Astrocyte (in vitro differentiated cells and primary cell): Measurements from ENCODE around the gene PGD. TPM values are rescaled to one million over a fixed set of nuclear protein-coding genes. Genes with fewer than 3 reads are reported as not detected.
A peak's percentile ranks its signal among the peaks of the same experiment; 100 is the strongest.
"Not testable (repeated sequence)": the region's sequence is repeated elsewhere in the genome, so short reads cannot be mapped to it uniquely, and the experiment has no call there.

Experiments used
- DNase-seq: peaks from one replicate; pipeline ENCODE4 v3.0.0-alpha.2; 2010; ENCODE audit warnings: low read depth
- FAIRE-seq: peaks from 2 replicates; lab custom pipeline; 2011; peaks lifted over from hg19 to GRCh38; lab: Jason Lieb, UNC
- H2AFZ ChIP-seq: 2 replicates; pipeline ENCODE4 v1.6.0; 2012; ENCODE audit warnings: low read depth, low read length, inconsistent platforms
- H3K27ac ChIP-seq: 2 replicates; pipeline ENCODE4 v1.5.1; 2011; ENCODE audit warnings: low read depth, low read length, inconsistent platforms
- H3K27me3 ChIP-seq: 2 replicates; pipeline ENCODE4 v1.6.0; 2011; ENCODE audit warnings: low read length, inconsistent platforms; ENCODE audit not compliant: insufficient read depth
- H3K36me3 ChIP-seq: 2 replicates; pipeline ENCODE4 v1.5.1; 2011; ENCODE audit warnings: low read length, inconsistent platforms; ENCODE audit not compliant: insufficient read depth
- H3K4me1 ChIP-seq: 2 replicates; pipeline ENCODE4 v1.5.1; 2011; ENCODE audit warnings: low read length, inconsistent platforms; ENCODE audit not compliant: insufficient read depth
- H3K4me2 ChIP-seq: 2 replicates; pipeline ENCODE4 v1.6.0; 2012; ENCODE audit warnings: low read length, inconsistent platforms
- H3K4me3 ChIP-seq: 2 replicates; pipeline ENCODE4 v1.5.1; 2011; ENCODE audit warnings: low read depth, mild to moderate bottlenecking, low read length, inconsistent platforms; ENCODE audit not compliant: insufficient read depth
- H3K79me2 ChIP-seq: 2 replicates; pipeline ENCODE4 v1.6.0; 2012; ENCODE audit warnings: mild to moderate bottlenecking, low read length, inconsistent platforms; ENCODE audit not compliant: insufficient read depth
- H3K9ac ChIP-seq: 2 replicates; pipeline ENCODE4 v1.6.0; 2012; ENCODE audit warnings: mild to moderate bottlenecking, low read length, inconsistent platforms
- H3K9me3 ChIP-seq: 2 replicates; pipeline ENCODE4 v1.5.1; 2012; ENCODE audit warnings: low read depth, mild to moderate bottlenecking, low read length, inconsistent platforms; ENCODE audit not compliant: insufficient read depth
- H4K20me1 ChIP-seq: 2 replicates; pipeline ENCODE4 v1.6.0; 2012; ENCODE audit warnings: low read length, inconsistent platforms; ENCODE audit not compliant: insufficient read depth
- H3K27ac Mint-ChIP-seq: one replicate; pipeline ENCODE4 v1.8.0; 2021; ENCODE audit warnings: mild to moderate bottlenecking, mixed read lengths; ENCODE audit not compliant: unreplicated experiment
- H3K27me3 Mint-ChIP-seq: one replicate; pipeline ENCODE4 v1.8.0; 2021; ENCODE audit warnings: low read depth, mixed read lengths; ENCODE audit not compliant: unreplicated experiment
- H3K36me3 Mint-ChIP-seq: one replicate; pipeline ENCODE4 v1.8.0; 2021; ENCODE audit warnings: low read depth, mixed read lengths; ENCODE audit not compliant: unreplicated experiment
- H3K4me1 Mint-ChIP-seq: one replicate; pipeline ENCODE4 v1.8.0; 2021; ENCODE audit warnings: low read depth, mixed read lengths; ENCODE audit not compliant: unreplicated experiment
- H3K4me3 Mint-ChIP-seq: one replicate; pipeline ENCODE4 v1.8.0; 2021; ENCODE audit warnings: mild to moderate bottlenecking, moderate library complexity, mixed read lengths; ENCODE audit not compliant: unreplicated experiment
- H3K9me3 Mint-ChIP-seq: one replicate; pipeline ENCODE4 v1.8.0; 2021; ENCODE audit warnings: mild to moderate bottlenecking, mixed read lengths; ENCODE audit not compliant: unreplicated experiment
- CTCF ChIP-seq: IDR thresholded peaks from 2 replicates; pipeline ENCODE4 v1.5.1; 2011; ENCODE audit warnings: low read depth, mild to moderate bottlenecking, inconsistent platforms, low read length, moderate library complexity; ENCODE audit not compliant: insufficient read depth
- EZH2 ChIP-seq: IDR thresholded peaks from 2 replicates; pipeline ENCODE4 v1.6.1; 2012; ENCODE audit warnings: mild to moderate bottlenecking, low read length, inconsistent platforms; ENCODE audit not compliant: insufficient read depth
- total RNA-seq: library from RNA; stranded (reverse); gene quantifications from 2 replicates; pipeline ENCODE4 v1.2.1, GENCODE V29; 2021

Gene PGD
- total RNA-seq, 1 donor from 2014 or later: 224 TPM

GRCh38 chr1:10407201-10407600, 8.3 kb downstream of the PGD start:
- Histone ChIP-seq H3K9ac (no peak overlapping the region), H3K27me3 (no peaks in the 10 kb centered on the region), H3K79me2 (peaks cover 3% of the 10 kb centered on the region), H3K9me3 (no peaks in the 10 kb centered on the region), H2AFZ (no peak overlapping the region), H3K27ac (no peak overlapping the region), H3K4me3 (no peak overlapping the region), H3K4me1 (peaks cover 16% of the 10 kb centered on the region), H3K36me3 (peaks cover 66% of the 10 kb centered on the region), H3K4me2 (no peak overlapping the region), H4K20me1 (peaks cover 21% of the 10 kb centered on the region)
- peaks cover 23% of the 10 kb centered on the region for H3K36me3 Mint-ChIP-seq
- TF ChIP-seq EZH2 (no peak), CTCF (no peak)
- H3K27me3 Mint-ChIP-seq: no peaks in the 10 kb centered on the region
- H3K4me1 Mint-ChIP-seq: peaks cover 16% of the 10 kb centered on the region
- no peak overlapping the region for H3K27ac Mint-ChIP-seq
- DNase-seq: no peak
- no peak for FAIRE-seq
- H3K9me3 Mint-ChIP-seq: no peaks in the 10 kb centered on the region
- H3K4me3 Mint-ChIP-seq: no peak overlapping the region

GRCh38 chr1:10415211-10415930, 16.5 kb downstream of the PGD start:
- Histone ChIP-seq H3K27ac (peak overlapping the region; percentile 10), H3K4me3 (no peak overlapping the region), H2AFZ (no peak overlapping the region), H3K27me3 (no peaks in the 10 kb centered on the region), H3K9me3 (no peaks in the 10 kb centered on the region), H4K20me1 (peaks cover 8% of the 10 kb centered on the region), H3K4me2 (no peak overlapping the region), H3K4me1 (no peaks in the 10 kb centered on the region), H3K9ac (peak overlapping the region; percentile 9), H3K79me2 (no peaks in the 10 kb centered on the region), H3K36me3 (peaks cover 65% of the 10 kb centered on the region)
- Mint-ChIP-seq H3K36me3 (peaks cover 27% of the 10 kb centered on the region), H3K4me1 (peaks cover 6% of the 10 kb centered on the region), H3K9me3 (no peaks in the 10 kb centered on the region), H3K27me3 (no peaks in the 10 kb centered on the region), H3K4me3 (no peak overlapping the region), H3K27ac (peak overlapping the region; percentile 96)
- DNase-seq (peak; percentile 58), FAIRE-seq (no peak)
- no peak for TF ChIP-seq CTCF

- H3K79me2 ChIP-seq, H3K4me3 ChIP-seq, H3K9ac ChIP-seq, H3K9me3 Mint-ChIP-seq, FAIRE-seq, H2AFZ ChIP-seq, DNase-seq, H3K4me1 Mint-ChIP-seq, H3K27me3 Mint-ChIP-seq, H3K9me3 ChIP-seq, H3K4me1 ChIP-seq, H3K4me2 ChIP-seq, H3K4me3 Mint-ChIP-seq, H3K27me3 ChIP-seq, H3K27ac ChIP-seq, H4K20me1 ChIP-seq, H3K27ac Mint-ChIP-seq: not testable (repeated sequence)
- peaks cover 60% of the 10 kb centered on the region for H3K36me3 ChIP-seq
- H3K36me3 Mint-ChIP-seq: peaks cover 27% of the 10 kb centered on the region
These were observed 17.1 kb downstream of the PGD start for GRCh38 chr1:10415967-10416366.

- not testable (repeated sequence) for H3K4me1 Mint-ChIP-seq, H3K27me3 Mint-ChIP-seq, H3K9me3 ChIP-seq, H3K4me1 ChIP-seq, H3K27ac Mint-ChIP-seq, DNase-seq, H4K20me1 ChIP-seq, H3K9me3 Mint-ChIP-seq, H2AFZ ChIP-seq, H3K79me2 ChIP-seq, FAIRE-seq, H3K4me3 Mint-ChIP-seq, H3K4me2 ChIP-seq, H3K27me3 ChIP-seq, H3K27ac ChIP-seq, H3K4me3 ChIP-seq, H3K9ac ChIP-seq
- peaks cover 39% of the 10 kb centered on the region for H3K36me3 ChIP-seq
- H3K36me3 Mint-ChIP-seq: peaks cover 21% of the 10 kb centered on the region
These were observed 19.9 kb downstream of the PGD start for GRCh38 chr1:10418741-10419140.
